GM15510 (cell line): ENCODE measurements around the gene CCDC32.

Source experiments
- POLR2A ChIP-seq: IDR thresholded peaks from 3 replicates; pipeline ENCODE4 v1.6.1; 2011; ENCODE audit warnings: borderline replicate concordance; ENCODE audit not compliant: insufficient read length; ENCODE audit errors: extremely low read depth

Gene CCDC32

GRCh38 chr15:40545457-40545856 is 19.4 kb downstream of the CCDC32 start:
- TF ChIP-seq POLR2A, result no peak

- TF ChIP-seq POLR2A, result no peak
Observed at GRCh38 chr15:40543631-40544294, 21.1 kb downstream of the CCDC32 start.

- TF ChIP-seq POLR2A, result no peak
Observed at GRCh38 chr15:40543082-40543481, 21.8 kb downstream of the CCDC32 start.

- no peak for TF ChIP-seq POLR2A
Observed at GRCh38 chr15:40538976-40539375, 25.9 kb downstream of the CCDC32 start.

GRCh38 chr15:40536501-40536900 is 28.3 kb downstream of the CCDC32 start:
- TF ChIP-seq POLR2A, result no peak

GRCh38 chr15:40534371-40534770 is 30.5 kb downstream of the CCDC32 start:
- no peak for TF ChIP-seq POLR2A

- TF ChIP-seq POLR2A, result no peak
Observed at GRCh38 chr15:40533763-40534364, 31.0 kb downstream of the CCDC32 start.

GRCh38 chr15:40528801-40529200 is 36.0 kb downstream of the CCDC32 start:
- TF ChIP-seq POLR2A, result no peak

- TF ChIP-seq POLR2A, result no peak
Observed at GRCh38 chr15:40525855-40526254, 39.0 kb downstream of the CCDC32 start.

- TF ChIP-seq POLR2A, result no peak
Observed at GRCh38 chr15:40523611-40524010, 41.2 kb downstream of the CCDC32 start.

- TF ChIP-seq POLR2A, result no peak
Observed at GRCh38 chr15:40516322-40516721, 48.5 kb downstream of the CCDC32 start.

- TF ChIP-seq POLR2A, result no peak
Observed at GRCh38 chr15:40513609-40514008, 51.2 kb downstream of the CCDC32 start.

- TF ChIP-seq POLR2A, result no peak
Observed at GRCh38 chr15:40512440-40512839, 52.4 kb downstream of the CCDC32 start.

GRCh38 chr15:40511472-40512133 is 53.2 kb downstream of the CCDC32 start:
- peak; percentile 29 for TF ChIP-seq POLR2A

GRCh38 chr15:40511093-40511471 is 53.8 kb downstream of the CCDC32 start:
- no peak for TF ChIP-seq POLR2A

GRCh38 chr15:40510201-40510600 is 54.6 kb downstream of the CCDC32 start:
- no peak for TF ChIP-seq POLR2A

- no peak for TF ChIP-seq POLR2A
Observed at GRCh38 chr15:40508216-40508615, 56.6 kb downstream of the CCDC32 start.

- TF ChIP-seq POLR2A, result no peak
Observed at GRCh38 chr15:40506964-40507571, 57.8 kb downstream of the CCDC32 start.
